ENCODE measurements around the gene CDC42EP4.
A peak's percentile ranks its signal among the peaks of the same experiment; 100 is the strongest.

Gene CDC42EP4

DNA sequence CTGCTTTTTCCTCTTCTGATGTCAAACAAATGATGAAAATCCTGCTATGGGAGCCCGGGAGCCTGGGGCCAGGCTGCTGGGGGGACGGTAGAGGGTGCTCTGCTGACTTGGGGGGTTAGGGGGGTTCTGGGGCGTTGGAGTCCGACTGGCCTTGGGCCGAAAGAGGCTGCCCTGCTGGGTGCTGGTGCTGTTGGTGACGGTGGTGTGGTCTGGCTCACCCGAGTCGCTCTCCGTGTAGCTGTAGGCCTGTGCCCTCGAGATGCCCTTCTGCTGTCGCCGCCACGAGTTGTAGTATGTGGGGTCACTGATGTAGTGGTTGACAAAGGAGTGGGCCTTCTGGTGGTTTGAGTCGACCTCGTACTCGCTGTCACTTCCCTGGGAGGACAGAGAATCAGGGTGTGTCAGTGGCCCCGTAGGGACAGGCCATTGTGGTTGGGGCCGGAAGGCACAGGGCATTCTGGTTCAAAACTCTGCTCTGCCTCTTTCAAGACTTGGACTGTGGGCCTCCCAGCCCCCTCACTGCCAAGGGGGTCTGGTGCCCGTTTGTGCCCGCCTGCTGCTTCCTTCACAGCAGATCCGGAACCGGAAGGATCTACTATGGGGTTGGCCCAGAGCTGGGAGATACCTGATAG, 26.9 kb upstream of the CDC42EP4 start:
- no peak for DNase-seq (ENCODE audit: low read depth, low spot score)
- no peak overlapping the region for H3K4me3 ChIP-seq (ENCODE audit: low read depth, low read length)
- no peak for TF ChIP-seq CTCF (IDR thresholded peaks at IDR 0.05; ENCODE audit: low read depth, low read length)
- in situ Hi-C loops (cut with HindIII; ENCODE audit: low sequenced_read_pairs): no loop called here

- TF ChIP-seq CTCF (IDR thresholded peaks at IDR 0.05; ENCODE audit: low read depth, low read length): no peak
- H3K4me3 ChIP-seq (ENCODE audit: low read depth, low read length): peak overlapping the region; percentile 12
- in situ Hi-C loops (cut with HindIII; ENCODE audit: low sequenced_read_pairs): no loop called here
- DNase-seq (ENCODE audit: low read depth, low spot score): peak; percentile 65
Observed at GRCh38 chr17:73338050-73338521, 26.3 kb upstream of the CDC42EP4 start.

DNA sequence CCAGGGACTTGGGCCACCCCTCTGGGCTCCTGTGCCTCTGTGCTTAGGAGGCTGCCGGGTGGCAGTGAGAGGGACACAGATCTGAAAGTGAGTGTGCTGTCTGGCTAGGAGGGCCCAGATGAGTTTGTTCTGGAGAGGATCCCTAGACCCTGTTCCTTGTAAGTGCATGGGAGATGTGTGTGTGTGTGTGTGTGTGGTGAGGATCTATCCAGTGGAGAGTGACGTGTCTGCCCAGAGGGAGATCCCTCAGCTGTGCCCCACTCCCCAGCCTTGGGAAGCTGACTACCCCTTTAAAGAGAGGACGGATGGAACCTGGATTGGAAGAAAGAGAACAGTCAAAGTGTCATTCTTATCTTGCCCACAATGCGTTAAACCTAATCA, 25.5 kb upstream of the CDC42EP4 start:
- no peak for TF ChIP-seq CTCF (IDR thresholded peaks at IDR 0.05; ENCODE audit: low read depth, low read length)

GRCh38 chr17:73336408-73337329, 24.9 kb upstream of the CDC42EP4 start:
- in situ Hi-C loops (cut with HindIII; ENCODE audit: low sequenced_read_pairs): no loop called here
- DNase-seq (ENCODE audit: low read depth, low spot score): no peak
- no peak for TF ChIP-seq CTCF (IDR thresholded peaks at IDR 0.05; ENCODE audit: low read depth, low read length)
- no peak overlapping the region for H3K4me3 ChIP-seq (ENCODE audit: low read depth, low read length)

More for the DNA sequence above, 25.5 kb upstream of the CDC42EP4 start:
- no peak for DNase-seq (ENCODE audit: low read depth, low spot score)
- H3K4me3 ChIP-seq (ENCODE audit: low read depth, low read length): no peak overlapping the region
- in situ Hi-C loops (cut with HindIII; ENCODE audit: low sequenced_read_pairs): no loop called here

GRCh38 chr17:73335591-73336407, 24.0 kb upstream of the CDC42EP4 start:
- TF ChIP-seq CTCF (IDR thresholded peaks at IDR 0.05; ENCODE audit: low read depth, low read length): no peak
- no peak overlapping the region for H3K4me3 ChIP-seq (ENCODE audit: low read depth, low read length)
- DNase-seq (ENCODE audit: low read depth, low spot score): no peak
- in situ Hi-C loops (cut with HindIII; ENCODE audit: low sequenced_read_pairs): no loop called here
